ENCODE measurements around the gene TMEM131L.

DNA sequence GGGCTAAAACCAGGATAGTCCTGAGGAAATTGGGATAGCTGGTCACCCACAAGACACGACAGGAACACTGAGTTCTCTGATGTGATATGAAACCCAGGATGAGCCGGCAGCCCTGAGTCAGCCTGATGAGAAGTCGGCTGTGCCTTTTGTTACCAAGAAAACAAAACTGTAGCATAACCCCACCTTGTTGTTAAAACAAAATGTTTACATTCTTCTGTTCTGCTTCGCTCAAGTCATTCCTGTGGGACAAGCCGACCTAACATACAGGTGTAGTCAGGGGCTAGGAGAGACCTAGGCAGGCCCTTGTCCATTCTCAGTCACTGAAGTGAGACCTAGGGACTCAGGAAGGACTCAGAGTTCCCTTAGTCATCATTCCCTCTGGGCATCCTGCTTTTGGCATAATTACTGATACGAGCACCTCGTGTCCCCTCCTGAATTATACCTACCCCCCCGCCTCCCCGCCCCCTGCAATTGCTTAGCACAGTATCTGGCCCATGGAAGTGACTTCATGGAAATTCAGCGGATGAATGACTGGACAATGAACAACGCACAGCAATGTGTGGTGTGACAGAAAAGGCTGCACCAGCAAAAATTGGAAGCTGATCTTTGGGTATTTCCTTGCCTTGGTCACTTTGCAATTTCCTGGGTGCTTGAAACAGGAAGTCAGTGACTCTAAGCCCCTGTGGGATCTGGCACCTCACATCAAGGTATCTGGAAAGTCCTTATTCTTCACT lies 186.1 kb downstream of the TMEM131L start:
- TF ChIP-seq, protein P1, sequence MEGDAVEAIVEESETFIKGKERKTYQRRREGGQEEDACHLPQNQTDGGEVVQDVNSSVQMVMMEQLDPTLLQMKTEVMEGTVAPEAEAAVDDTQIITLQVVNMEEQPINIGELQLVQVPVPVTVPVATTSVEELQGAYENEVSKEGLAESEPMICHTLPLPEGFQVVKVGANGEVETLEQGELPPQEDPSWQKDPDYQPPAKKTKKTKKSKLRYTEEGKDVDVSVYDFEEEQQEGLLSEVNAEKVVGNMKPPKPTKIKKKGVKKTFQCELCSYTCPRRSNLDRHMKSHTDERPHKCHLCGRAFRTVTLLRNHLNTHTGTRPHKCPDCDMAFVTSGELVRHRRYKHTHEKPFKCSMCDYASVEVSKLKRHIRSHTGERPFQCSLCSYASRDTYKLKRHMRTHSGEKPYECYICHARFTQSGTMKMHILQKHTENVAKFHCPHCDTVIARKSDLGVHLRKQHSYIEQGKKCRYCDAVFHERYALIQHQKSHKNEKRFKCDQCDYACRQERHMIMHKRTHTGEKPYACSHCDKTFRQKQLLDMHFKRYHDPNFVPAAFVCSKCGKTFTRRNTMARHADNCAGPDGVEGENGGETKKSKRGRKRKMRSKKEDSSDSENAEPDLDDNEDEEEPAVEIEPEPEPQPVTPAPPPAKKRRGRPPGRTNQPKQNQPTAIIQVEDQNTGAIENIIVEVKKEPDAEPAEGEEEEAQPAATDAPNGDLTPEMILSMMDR (IDR thresholded peaks at IDR 0.05; ENCODE audit: insufficient read depth, low read depth, low read length), result no peak
- no peak for TF ChIP-seq EZH2 (IDR thresholded peaks at IDR 0.05; ENCODE audit: insufficient read depth, low read length)

All from astrocyte (in vitro differentiated cells and primary cell).